ENCODE results near the gene NELL1.

The NELL1 gene

GRCh38 chr11:20933958-20934357, 264.6 kb downstream of the NELL1 start:
- H3K4me3 ChIP-seq (replicated peaks; ENCODE audit: insufficient read depth, low read length), result no peak overlapping the region
- H3K27me3 ChIP-seq (ENCODE audit: insufficient read depth, poor library complexity, severe bottlenecking), result no peaks in the 10 kb centered on the region
- DNase-seq (ENCODE audit: low read depth in 1 of 2, low spot score in 1 of 2), result no peak
- TF ChIP-seq POLR2AphosphoS5 (IDR thresholded peaks at IDR 0.05; ENCODE audit: low read depth) (no peak), GABPA (IDR thresholded peaks at IDR 0.05; ENCODE audit: low read depth) (no peak)
- TF ChIP-seq, protein P1, sequence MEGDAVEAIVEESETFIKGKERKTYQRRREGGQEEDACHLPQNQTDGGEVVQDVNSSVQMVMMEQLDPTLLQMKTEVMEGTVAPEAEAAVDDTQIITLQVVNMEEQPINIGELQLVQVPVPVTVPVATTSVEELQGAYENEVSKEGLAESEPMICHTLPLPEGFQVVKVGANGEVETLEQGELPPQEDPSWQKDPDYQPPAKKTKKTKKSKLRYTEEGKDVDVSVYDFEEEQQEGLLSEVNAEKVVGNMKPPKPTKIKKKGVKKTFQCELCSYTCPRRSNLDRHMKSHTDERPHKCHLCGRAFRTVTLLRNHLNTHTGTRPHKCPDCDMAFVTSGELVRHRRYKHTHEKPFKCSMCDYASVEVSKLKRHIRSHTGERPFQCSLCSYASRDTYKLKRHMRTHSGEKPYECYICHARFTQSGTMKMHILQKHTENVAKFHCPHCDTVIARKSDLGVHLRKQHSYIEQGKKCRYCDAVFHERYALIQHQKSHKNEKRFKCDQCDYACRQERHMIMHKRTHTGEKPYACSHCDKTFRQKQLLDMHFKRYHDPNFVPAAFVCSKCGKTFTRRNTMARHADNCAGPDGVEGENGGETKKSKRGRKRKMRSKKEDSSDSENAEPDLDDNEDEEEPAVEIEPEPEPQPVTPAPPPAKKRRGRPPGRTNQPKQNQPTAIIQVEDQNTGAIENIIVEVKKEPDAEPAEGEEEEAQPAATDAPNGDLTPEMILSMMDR (IDR thresholded peaks at IDR 0.05; ENCODE audit: insufficient read depth, low read length), result no peak
- no peak overlapping the region for H3K27ac ChIP-seq (replicated peaks)

GRCh38 chr11:20934516-20934915, 265.1 kb downstream of the NELL1 start:
- H3K27me3 ChIP-seq (ENCODE audit: insufficient read depth, poor library complexity, severe bottlenecking), result no peaks in the 10 kb centered on the region
- no peak for DNase-seq (ENCODE audit: low read depth in 1 of 2, low spot score in 1 of 2)
- TF ChIP-seq GABPA (IDR thresholded peaks at IDR 0.05; ENCODE audit: low read depth) (no peak), POLR2AphosphoS5 (IDR thresholded peaks at IDR 0.05; ENCODE audit: low read depth) (no peak), SPI1 (IDR thresholded peaks at IDR 0.05; ENCODE audit: borderline replicate concordance, low read depth) (no peak)
- TF ChIP-seq, protein P2, sequence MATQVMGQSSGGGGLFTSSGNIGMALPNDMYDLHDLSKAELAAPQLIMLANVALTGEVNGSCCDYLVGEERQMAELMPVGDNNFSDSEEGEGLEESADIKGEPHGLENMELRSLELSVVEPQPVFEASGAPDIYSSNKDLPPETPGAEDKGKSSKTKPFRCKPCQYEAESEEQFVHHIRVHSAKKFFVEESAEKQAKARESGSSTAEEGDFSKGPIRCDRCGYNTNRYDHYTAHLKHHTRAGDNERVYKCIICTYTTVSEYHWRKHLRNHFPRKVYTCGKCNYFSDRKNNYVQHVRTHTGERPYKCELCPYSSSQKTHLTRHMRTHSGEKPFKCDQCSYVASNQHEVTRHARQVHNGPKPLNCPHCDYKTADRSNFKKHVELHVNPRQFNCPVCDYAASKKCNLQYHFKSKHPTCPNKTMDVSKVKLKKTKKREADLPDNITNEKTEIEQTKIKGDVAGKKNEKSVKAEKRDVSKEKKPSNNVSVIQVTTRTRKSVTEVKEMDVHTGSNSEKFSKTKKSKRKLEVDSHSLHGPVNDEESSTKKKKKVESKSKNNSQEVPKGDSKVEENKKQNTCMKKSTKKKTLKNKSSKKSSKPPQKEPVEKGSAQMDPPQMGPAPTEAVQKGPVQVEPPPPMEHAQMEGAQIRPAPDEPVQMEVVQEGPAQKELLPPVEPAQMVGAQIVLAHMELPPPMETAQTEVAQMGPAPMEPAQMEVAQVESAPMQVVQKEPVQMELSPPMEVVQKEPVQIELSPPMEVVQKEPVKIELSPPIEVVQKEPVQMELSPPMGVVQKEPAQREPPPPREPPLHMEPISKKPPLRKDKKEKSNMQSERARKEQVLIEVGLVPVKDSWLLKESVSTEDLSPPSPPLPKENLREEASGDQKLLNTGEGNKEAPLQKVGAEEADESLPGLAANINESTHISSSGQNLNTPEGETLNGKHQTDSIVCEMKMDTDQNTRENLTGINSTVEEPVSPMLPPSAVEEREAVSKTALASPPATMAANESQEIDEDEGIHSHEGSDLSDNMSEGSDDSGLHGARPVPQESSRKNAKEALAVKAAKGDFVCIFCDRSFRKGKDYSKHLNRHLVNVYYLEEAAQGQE (IDR thresholded peaks at IDR 0.05; ENCODE audit: insufficient replicate concordance, low read depth), result no peak
- TF ChIP-seq, protein P1 (IDR thresholded peaks at IDR 0.05; ENCODE audit: insufficient read depth, low read length), result no peak

DNA sequence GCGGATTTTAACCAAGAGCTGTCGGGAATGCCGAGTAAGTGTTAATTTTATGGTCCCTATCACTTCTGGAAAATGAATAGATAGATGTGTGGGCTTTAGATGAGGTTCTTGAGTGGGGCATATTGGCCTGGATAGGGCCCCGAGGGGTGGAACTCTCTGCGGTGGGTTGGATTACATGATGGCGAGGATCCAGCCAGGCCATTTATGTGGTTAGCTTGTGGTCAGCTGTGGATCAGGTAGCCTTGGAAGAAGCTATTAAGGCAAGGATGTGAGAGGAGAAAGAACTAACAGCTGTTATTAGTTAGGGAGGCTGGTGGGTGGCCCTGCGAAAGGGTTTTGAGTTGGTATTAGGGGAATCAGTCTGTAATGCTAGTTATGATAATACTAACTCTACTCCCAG, 268.4 kb downstream of the NELL1 start:
- no peaks in the 10 kb centered on the region for H3K27me3 ChIP-seq (ENCODE audit: insufficient read depth, poor library complexity, severe bottlenecking)
- no peak for TF ChIP-seq POLR2AphosphoS5 (IDR thresholded peaks at IDR 0.05; ENCODE audit: low read depth)
- TF ChIP-seq, protein P2 (IDR thresholded peaks at IDR 0.05; ENCODE audit: insufficient replicate concordance, low read depth), result no peak
- TF ChIP-seq SPI1 (IDR thresholded peaks at IDR 0.05; ENCODE audit: borderline replicate concordance, low read depth), result no peak
- TF ChIP-seq, protein P1 (IDR thresholded peaks at IDR 0.05; ENCODE audit: insufficient read depth, low read length), result no peak
- no peak for DNase-seq (ENCODE audit: low read depth in 1 of 2, low spot score in 1 of 2)
- no peak overlapping the region for H3K4me3 ChIP-seq (replicated peaks; ENCODE audit: insufficient read depth, low read length)
- H3K27ac ChIP-seq (replicated peaks), result no peak overlapping the region

More at GRCh38 chr11:20934516-20934915, 265.1 kb downstream of the NELL1 start:
- Histone ChIP-seq H3K4me3 (replicated peaks; ENCODE audit: insufficient read depth, low read length) (no peak overlapping the region), H3K27ac (replicated peaks) (no peak overlapping the region)

GRCh38 chr11:20949585-20949984, 280.2 kb downstream of the NELL1 start:
- Histone ChIP-seq H3K27ac (replicated peaks) (no peak overlapping the region), H3K4me3 (replicated peaks; ENCODE audit: insufficient read depth, low read length) (no peak overlapping the region), H3K27me3 (ENCODE audit: insufficient read depth, poor library complexity, severe bottlenecking) (no peaks in the 10 kb centered on the region)
- no peak for DNase-seq (ENCODE audit: low read depth in 1 of 2, low spot score in 1 of 2)
- TF ChIP-seq, protein P2 (IDR thresholded peaks at IDR 0.05; ENCODE audit: insufficient replicate concordance, low read depth), result no peak
- TF ChIP-seq POLR2AphosphoS5 (IDR thresholded peaks at IDR 0.05; ENCODE audit: low read depth) (no peak), SPI1 (IDR thresholded peaks at IDR 0.05; ENCODE audit: borderline replicate concordance, low read depth) (no peak), GABPA (IDR thresholded peaks at IDR 0.05; ENCODE audit: low read depth) (no peak)
- TF ChIP-seq, protein P1 (IDR thresholded peaks at IDR 0.05; ENCODE audit: insufficient read depth, low read length), result no peak
